HCT116 (cell line): Measurements from ENCODE around the gene GRIA1. TPM values are rescaled to one million over a fixed set of nuclear protein-coding genes. Genes with fewer than 3 reads are reported as not detected.

ENCODE experiments used
- ATAC-seq: fragments of 200-7000 bp; cut with Tn5 transposase; 2 replicates; pipeline ENCODE4 v1.9.1; 2020; ENCODE audit warnings: mild to moderate bottlenecking, moderate library complexity
- BruUV-seq: library from RNA; stranded (reverse); fragments of 400-500 nt; replicated peaks from 2 replicates; lab custom pipeline; 2021; lab: Mats Ljungman, UMichigan
- CTCF ChIA-PET: fragments of 300-600 bp; sonication (Branson Sonifier 250); formaldehyde crosslinking; loops from one replicate; lab custom pipeline; 2021; ENCODE audit warnings: antibody characterized with exemption; lab: Charles Lee
- POLR2A ChIA-PET: fragments of 300-600, 350-600 bp; sonication (Branson Sonifier 250); formaldehyde crosslinking; loops from one replicate; lab custom pipeline; 2021; ENCODE audit warnings: antibody characterized with exemption; lab: Charles Lee
- RAD21 ChIA-PET, 2 experiments: fragments of 300-600 bp; sonication (Branson Sonifier 250); formaldehyde crosslinking; loops; one replicate each; lab custom pipeline; 2023; ENCODE audit warnings: low total read pairs in 2 of 2; ENCODE audit not compliant: uncharacterized antibody in 2 of 2, unreplicated experiment in 2 of 2, low non-redundant PET in 1 of 2; lab: Charles Lee
- DNase-seq: peaks from one replicate; pipeline ENCODE4 v3.0.0-alpha.2; 2010; ENCODE audit warnings: low read depth, low spot score
- H2AFZ ChIP-seq: fragments of 200-600 bp; shearing (Covaris generic), sonication (generic); 2 replicates; pipeline ENCODE4 v1.6.1; 2017; ENCODE audit warnings: low read depth, mixed run types, mixed read lengths, antibody characterized with exemption, low read length; ENCODE audit not compliant: poor library complexity, severe bottlenecking
- H3K27ac ChIP-seq: 2 replicates; pipeline ENCODE4 v1.5.1; 2012; ENCODE audit warnings: low read depth, low read length
- H3K27me3 ChIP-seq: fragments of 200-600 bp; sonication (generic); 2 replicates; pipeline ENCODE4 v1.6.1; 2016; ENCODE audit warnings: mixed run types, low read length, mixed read lengths; ENCODE audit not compliant: insufficient read depth
- H3K36me3 ChIP-seq, 2 experiments: fragments of 200-500 bp in 1 of 2; fragments of 200-600 bp in 1 of 2; sonication (Bioruptor generic) in 1 of 2; sonication (generic) in 1 of 2; 2 replicates each; pipeline versions ENCODE4 v1.5.1 to v1.6.1; 2014 to 2016; ENCODE audit warnings: low read length in 2 of 2, inconsistent platforms in 1 of 2, mixed read lengths in 1 of 2, mixed run types in 1 of 2; ENCODE audit not compliant: insufficient read depth in 2 of 2, control insufficient read depth in 1 of 2
- H3K4me1 ChIP-seq, 2 experiments: fragments of 200-600 bp in 1 of 2; sonication (generic) in 1 of 2; 2 replicates each; pipeline versions ENCODE4 v1.5.1 to v1.6.1; 2012 to 2017; ENCODE audit warnings: low read length in 2 of 2, inconsistent platforms in 1 of 2, mild to moderate bottlenecking in 1 of 2, mixed read lengths in 1 of 2, mixed run types in 1 of 2, moderate library complexity in 1 of 2; ENCODE audit not compliant: insufficient read depth in 2 of 2, control insufficient read depth in 1 of 2
- H3K4me2 ChIP-seq: fragments of 200-600 bp; sonication (generic); 2 replicates; pipeline ENCODE4 v1.6.1; 2017; ENCODE audit warnings: mixed run types, low read length, mixed read lengths
- H3K4me3 ChIP-seq, 2 experiments: fragments of 200-600 bp in 1 of 2; sonication (generic) in 1 of 2; replicated peaks in 1 of 2; 2 replicates each; pipeline ENCODE4 v1.5.1; 2011 to 2016; ENCODE audit warnings: low read length in 2 of 2, control low read depth in 1 of 2, low read depth in 1 of 2, mild to moderate bottlenecking in 1 of 2, mixed read lengths in 1 of 2, mixed run types in 1 of 2
- H3K79me2 ChIP-seq: fragments of 200-600 bp; sonication (generic); 2 replicates; pipeline ENCODE4 v1.6.1; 2017; ENCODE audit warnings: mild to moderate bottlenecking, mixed run types, low read length, moderate library complexity, mixed read lengths; ENCODE audit not compliant: insufficient read depth
- H3K9ac ChIP-seq: fragments of 200-600 bp; sonication (generic); 2 replicates; pipeline ENCODE4 v1.6.1; 2016; ENCODE audit warnings: low read length, mixed read lengths
- H3K9me2 ChIP-seq: fragments of 200-600 bp; sonication (generic), shearing (Covaris generic); 2 replicates; pipeline ENCODE4 v1.6.1; 2017; ENCODE audit warnings: mixed run types, mild to moderate bottlenecking, moderate library complexity; ENCODE audit not compliant: insufficient read depth
- H3K9me3 ChIP-seq, 2 experiments: fragments of 200-500 bp in 1 of 2; fragments of 200-600 bp in 1 of 2; sonication (Bioruptor generic) in 1 of 2; sonication (generic) in 1 of 2; 2 replicates each; pipeline ENCODE4 v1.6.1; 2014 to 2017; ENCODE audit warnings: low read length in 2 of 2, mixed read lengths in 2 of 2, inconsistent platforms in 1 of 2, low read depth in 1 of 2, mild to moderate bottlenecking in 1 of 2, mixed run types in 1 of 2, moderate library complexity in 1 of 2; ENCODE audit not compliant: control insufficient read depth in 1 of 2, insufficient read depth in 1 of 2
- H4K20me1 ChIP-seq: fragments of 200-600 bp; sonication (generic), shearing (Covaris generic); 2 replicates; pipeline ENCODE4 v1.6.1; 2017; ENCODE audit warnings: mixed run types, mild to moderate bottlenecking, moderate library complexity; ENCODE audit not compliant: insufficient read depth
- ATF3 ChIP-seq: IDR thresholded peaks from 2 replicates; pipeline ENCODE4 v1.6.1; 2012
- EGR1 ChIP-seq: IDR thresholded peaks from 2 replicates; pipeline ENCODE4 v1.6.1; 2012; ENCODE audit warnings: low read depth
- POLR2A ChIP-seq: IDR thresholded peaks from 2 replicates; pipeline ENCODE4 v1.7.0; 2011; ENCODE audit warnings: borderline replicate concordance; ENCODE audit not compliant: insufficient read depth, insufficient read length; ENCODE audit errors: extremely low read depth
- TCF7L2 ChIP-seq: IDR thresholded peaks from 2 replicates; pipeline ENCODE4 v1.7.0; 2011; ENCODE audit warnings: borderline replicate concordance, inconsistent platforms; ENCODE audit not compliant: insufficient read depth, insufficient read length; ENCODE audit errors: extremely low read depth
- ZBTB33 ChIP-seq: IDR thresholded peaks from 2 replicates; pipeline ENCODE4 v1.6.1; 2011; ENCODE audit warnings: mild to moderate bottlenecking, low read length, moderate library complexity; ENCODE audit not compliant: insufficient replicate concordance; ENCODE audit errors: extremely low read depth
- intact Hi-C: fragments of 100-400 bp; cut with micrococcal nuclease; formaldehyde crosslinking; loops from 2 replicates; pipeline ENCODE4 v1.10.0; 2022
- total RNA-seq: library from RNA; stranded (reverse); gene quantifications from one replicate; pipeline ENCODE4 v1.2.1, GENCODE V29; 2021; ENCODE audit not compliant: unreplicated experiment
- TF ChIP-seq, protein P1 (sequence below), 3 experiments: fragments of 200-600 bp in 1 of 3; sonication (generic) in 1 of 3; IDR thresholded peaks in 2 of 3; conservative IDR thresholded peaks in 1 of 3; 2 replicates each; pipeline ENCODE4 v1.5.1; 2012 to 2017; ENCODE audit warnings: low read depth in 2 of 3, low read length in 2 of 3, antibody characterized with exemption in 1 of 3, borderline replicate concordance in 1 of 3, control low read depth in 1 of 3, mild to moderate bottlenecking in 1 of 3, mixed read lengths in 1 of 3, mixed run types in 1 of 3, moderate library complexity in 1 of 3; ENCODE audit not compliant: insufficient read depth in 1 of 3

The GRIA1 gene
- total RNA-seq, 1 experiment from 2014 or later: not detected

- RAD21 ChIA-PET: no interaction called here
- POLR2A ChIA-PET: no interaction called here
- CTCF ChIA-PET: no interaction called here
- H3K27ac ChIP-seq: no peak overlapping the region
- no peak overlapping the region for H3K4me2 ChIP-seq
- no peak overlapping the region for H3K4me3 ChIP-seq
- H3K4me1 ChIP-seq: no peaks in the 10 kb centered on the region
- TF ChIP-seq, protein P1, sequence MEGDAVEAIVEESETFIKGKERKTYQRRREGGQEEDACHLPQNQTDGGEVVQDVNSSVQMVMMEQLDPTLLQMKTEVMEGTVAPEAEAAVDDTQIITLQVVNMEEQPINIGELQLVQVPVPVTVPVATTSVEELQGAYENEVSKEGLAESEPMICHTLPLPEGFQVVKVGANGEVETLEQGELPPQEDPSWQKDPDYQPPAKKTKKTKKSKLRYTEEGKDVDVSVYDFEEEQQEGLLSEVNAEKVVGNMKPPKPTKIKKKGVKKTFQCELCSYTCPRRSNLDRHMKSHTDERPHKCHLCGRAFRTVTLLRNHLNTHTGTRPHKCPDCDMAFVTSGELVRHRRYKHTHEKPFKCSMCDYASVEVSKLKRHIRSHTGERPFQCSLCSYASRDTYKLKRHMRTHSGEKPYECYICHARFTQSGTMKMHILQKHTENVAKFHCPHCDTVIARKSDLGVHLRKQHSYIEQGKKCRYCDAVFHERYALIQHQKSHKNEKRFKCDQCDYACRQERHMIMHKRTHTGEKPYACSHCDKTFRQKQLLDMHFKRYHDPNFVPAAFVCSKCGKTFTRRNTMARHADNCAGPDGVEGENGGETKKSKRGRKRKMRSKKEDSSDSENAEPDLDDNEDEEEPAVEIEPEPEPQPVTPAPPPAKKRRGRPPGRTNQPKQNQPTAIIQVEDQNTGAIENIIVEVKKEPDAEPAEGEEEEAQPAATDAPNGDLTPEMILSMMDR (IDR thresholded peaks at IDR 0.05 in 2 of 3, conservative IDR thresholded peaks at IDR 0.05 in 1 of 3; ENCODE audit: borderline replicate concordance in 1 of 3, insufficient read depth in 1 of 3, low read depth in 2 of 3, low read length in 2 of 3): no peak
- TF ChIP-seq EGR1: no peak
- no peak for TF ChIP-seq POLR2A
- no peak for TF ChIP-seq TCF7L2
- TF ChIP-seq ATF3: no peak
- TF ChIP-seq ZBTB33: no peak
- no TSS peak for BruUV-seq
- ATAC-seq (no peak), DNase-seq (no peak)
- no peaks in the 10 kb centered on the region for H3K9me2 ChIP-seq
- no peaks in the 10 kb centered on the region for H3K79me2 ChIP-seq
- H4K20me1 ChIP-seq: no peaks in the 10 kb centered on the region
- intact Hi-C loops: no loop called here
- no peaks in the 10 kb centered on the region for H3K36me3 ChIP-seq
- no peak overlapping the region for H2AFZ ChIP-seq
- H3K9ac ChIP-seq: no peak overlapping the region
- H3K27me3 ChIP-seq: peaks cover 31% of the 10 kb centered on the region
- no peaks in the 10 kb centered on the region for H3K9me3 ChIP-seq
Observed at GRCh38 chr5:153784277-153784676, 293.8 kb downstream of the GRIA1 start.
